Caco-2 (cell line): ENCODE data around the gene JSRP1. TPM values are rescaled to one million over a fixed set of nuclear protein-coding genes. Genes with fewer than 3 reads are reported as not detected.

Experiments
- BruUV-seq: library from RNA; stranded (reverse); fragments of 400-500 nt; replicated peaks from 2 replicates; lab custom pipeline; 2021; lab: Mats Ljungman, UMichigan
- CTCF ChIA-PET: fragments of 300-600 bp; sonication (Branson Sonifier 250); formaldehyde crosslinking; loops from one replicate; lab custom pipeline; 2022; ENCODE audit warnings: antibody characterized with exemption; lab: Charles Lee
- POLR2A ChIA-PET: fragments of 300-600 bp; sonication (Branson Sonifier 250); formaldehyde crosslinking; loops from one replicate; lab custom pipeline; 2022; ENCODE audit warnings: antibody characterized with exemption; lab: Charles Lee
- DNase-seq, 2 experiments: peaks; one replicate each; pipeline versions ENCODE4 v3.0.0 to v3.0.0-alpha.2; 2020 to 2022
- H3K27me3 ChIP-seq: replicated peaks from 2 replicates; pipeline ENCODE4 v1.6.0; 2011; ENCODE audit warnings: low read length; ENCODE audit not compliant: control insufficient read depth, insufficient read depth
- H3K36me3 ChIP-seq: 2 replicates; pipeline ENCODE4 v1.5.1; 2011; ENCODE audit warnings: low read length; ENCODE audit not compliant: control insufficient read depth, insufficient read depth
- H3K4me1 ChIP-seq: fragments of 250-450 bp; sonication (Bioruptor Pico); 2 replicates; pipeline ENCODE4 v1.5.1; 2020; ENCODE audit warnings: mild to moderate bottlenecking
- H3K4me3 ChIP-seq: 2 replicates; pipeline ENCODE4 v1.5.1; 2011; ENCODE audit warnings: low read depth, mild to moderate bottlenecking, control low read depth, low read length
- H3K9me3 ChIP-seq: fragments of 250-450 bp; sonication (Bioruptor Pico); 2 replicates; pipeline ENCODE4 v1.5.1; 2020; ENCODE audit warnings: mild to moderate bottlenecking, moderate library complexity
- H3K27ac Mint-ChIP-seq: one replicate; pipeline ENCODE4 v1.8.0; 2022; ENCODE audit warnings: mixed read lengths; ENCODE audit not compliant: unreplicated experiment
- H3K27me3 Mint-ChIP-seq: one replicate; pipeline ENCODE4 v1.8.0; 2022; ENCODE audit warnings: mixed read lengths; ENCODE audit not compliant: insufficient read depth, unreplicated experiment
- H3K36me3 Mint-ChIP-seq: one replicate; pipeline ENCODE4 v1.8.0; 2022; ENCODE audit warnings: mild to moderate bottlenecking, mixed read lengths; ENCODE audit not compliant: insufficient read depth, unreplicated experiment
- H3K4me1 Mint-ChIP-seq: one replicate; pipeline ENCODE4 v1.8.0; 2022; ENCODE audit warnings: low read depth, mixed read lengths; ENCODE audit not compliant: unreplicated experiment
- H3K4me3 Mint-ChIP-seq: one replicate; pipeline ENCODE4 v1.8.0; 2022; ENCODE audit warnings: mild to moderate bottlenecking, moderate library complexity, mixed read lengths; ENCODE audit not compliant: unreplicated experiment
- H3K9me3 Mint-ChIP-seq: one replicate; pipeline ENCODE4 v1.8.0; 2022; ENCODE audit warnings: mixed read lengths; ENCODE audit not compliant: unreplicated experiment
- intact Hi-C: fragments of 100-400 bp; cut with micrococcal nuclease; formaldehyde crosslinking; loops from one replicate; pipeline ENCODE4 v1.10.0; 2022; ENCODE audit not compliant: unreplicated experiment
- total RNA-seq: library from RNA; stranded (reverse); gene quantifications from 2 replicates; pipeline ENCODE4 v1.2.3, GENCODE V29; 2022
- TF ChIP-seq, protein P1 (sequence below), 2 experiments: fragments of 200-600 bp in 1 of 2; IDR thresholded peaks; 1 replicate in 1 of 2; 2 replicates in 1 of 2; pipeline versions ENCODE4 v1.5.1 to v1.8.0; 2011 to 2022; ENCODE audit warnings: antibody characterized with exemption in 1 of 2, control low read depth in 1 of 2, inconsistent platforms in 1 of 2, low read depth in 1 of 2, low read length in 1 of 2, mild to moderate bottlenecking in 1 of 2, moderate library complexity in 1 of 2; ENCODE audit not compliant: insufficient read depth in 1 of 2, severe bottlenecking in 1 of 2, unreplicated experiment in 1 of 2

The JSRP1 gene
- total RNA-seq, 1 experiment from 2014 or later: not detected

DNA sequence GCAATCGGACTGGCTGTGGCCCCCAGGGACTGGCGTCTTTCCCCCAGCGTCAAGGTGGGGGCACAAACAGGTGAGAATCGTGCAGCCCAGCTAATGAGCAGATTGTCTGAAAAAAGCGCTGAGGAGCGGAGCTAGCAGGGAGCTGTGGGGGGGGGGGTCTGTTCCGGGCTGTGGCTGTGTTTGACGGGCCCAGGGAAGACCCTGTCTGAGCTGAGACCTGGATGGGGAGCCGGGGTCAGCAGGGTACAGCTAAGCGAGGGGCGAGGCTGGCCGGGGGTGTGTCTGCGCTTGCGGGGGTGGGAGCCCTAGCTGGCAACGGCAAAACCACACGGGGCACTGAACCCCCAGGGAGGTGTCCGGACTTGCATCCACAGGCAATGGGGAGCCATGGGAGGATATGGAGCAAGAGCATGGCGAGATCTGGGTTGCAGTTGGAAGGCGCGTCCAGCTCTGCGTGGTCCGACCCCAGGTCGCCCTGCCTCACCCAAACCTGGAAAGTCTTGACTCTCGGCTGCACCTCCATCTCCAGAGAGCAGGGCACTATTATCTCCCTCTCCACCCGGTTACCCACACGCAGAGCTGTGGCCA, 47.1 kb upstream of the JSRP1 start:
- Mint-ChIP-seq H3K27ac (no peak overlapping the region), H3K36me3 (peaks cover 4% of the 10 kb centered on the region), H3K9me3 (no peaks in the 10 kb centered on the region), H3K4me3 (no peak overlapping the region), H3K4me1 (no peaks in the 10 kb centered on the region), H3K27me3 (no peaks in the 10 kb centered on the region)
- intact Hi-C loops: no loop called here
- Histone ChIP-seq H3K9me3 (no peaks in the 10 kb centered on the region), H3K4me3 (no peak overlapping the region), H3K36me3 (no peaks in the 10 kb centered on the region), H3K27me3 (no peaks in the 10 kb centered on the region), H3K4me1 (no peaks in the 10 kb centered on the region)
- ChIA-PET CTCF (no interaction called here), POLR2A (no interaction called here)
- no peak for DNase-seq
- BruUV-seq: no TSS peak
- TF ChIP-seq, protein P1, sequence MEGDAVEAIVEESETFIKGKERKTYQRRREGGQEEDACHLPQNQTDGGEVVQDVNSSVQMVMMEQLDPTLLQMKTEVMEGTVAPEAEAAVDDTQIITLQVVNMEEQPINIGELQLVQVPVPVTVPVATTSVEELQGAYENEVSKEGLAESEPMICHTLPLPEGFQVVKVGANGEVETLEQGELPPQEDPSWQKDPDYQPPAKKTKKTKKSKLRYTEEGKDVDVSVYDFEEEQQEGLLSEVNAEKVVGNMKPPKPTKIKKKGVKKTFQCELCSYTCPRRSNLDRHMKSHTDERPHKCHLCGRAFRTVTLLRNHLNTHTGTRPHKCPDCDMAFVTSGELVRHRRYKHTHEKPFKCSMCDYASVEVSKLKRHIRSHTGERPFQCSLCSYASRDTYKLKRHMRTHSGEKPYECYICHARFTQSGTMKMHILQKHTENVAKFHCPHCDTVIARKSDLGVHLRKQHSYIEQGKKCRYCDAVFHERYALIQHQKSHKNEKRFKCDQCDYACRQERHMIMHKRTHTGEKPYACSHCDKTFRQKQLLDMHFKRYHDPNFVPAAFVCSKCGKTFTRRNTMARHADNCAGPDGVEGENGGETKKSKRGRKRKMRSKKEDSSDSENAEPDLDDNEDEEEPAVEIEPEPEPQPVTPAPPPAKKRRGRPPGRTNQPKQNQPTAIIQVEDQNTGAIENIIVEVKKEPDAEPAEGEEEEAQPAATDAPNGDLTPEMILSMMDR (IDR thresholded peaks at IDR 0.05; ENCODE audit: insufficient read depth in 1 of 2, low read depth in 1 of 2, low read length in 1 of 2, severe bottlenecking in 1 of 2, unreplicated experiment in 1 of 2): no peak

- Mint-ChIP-seq H3K27me3 (no peaks in the 10 kb centered on the region), H3K27ac (no peak overlapping the region), H3K4me1 (no peaks in the 10 kb centered on the region), H3K36me3 (peaks cover 4% of the 10 kb centered on the region), H3K9me3 (no peaks in the 10 kb centered on the region), H3K4me3 (no peak overlapping the region)
- POLR2A ChIA-PET: no interaction called here
- BruUV-seq: no TSS peak
- H3K4me1 ChIP-seq: no peaks in the 10 kb centered on the region
- intact Hi-C loops: no loop called here
- no peaks in the 10 kb centered on the region for H3K27me3 ChIP-seq
- no peaks in the 10 kb centered on the region for H3K9me3 ChIP-seq
- TF ChIP-seq, protein P1 (IDR thresholded peaks at IDR 0.05; ENCODE audit: insufficient read depth in 1 of 2, low read depth in 1 of 2, low read length in 1 of 2, severe bottlenecking in 1 of 2, unreplicated experiment in 1 of 2): no peak
- no peaks in the 10 kb centered on the region for H3K36me3 ChIP-seq
- CTCF ChIA-PET: no interaction called here
- no peak for DNase-seq
- H3K4me3 ChIP-seq: no peak overlapping the region
Measured at GRCh38 chr19:2302319-2303210, 46.3 kb upstream of the JSRP1 start.

DNA sequence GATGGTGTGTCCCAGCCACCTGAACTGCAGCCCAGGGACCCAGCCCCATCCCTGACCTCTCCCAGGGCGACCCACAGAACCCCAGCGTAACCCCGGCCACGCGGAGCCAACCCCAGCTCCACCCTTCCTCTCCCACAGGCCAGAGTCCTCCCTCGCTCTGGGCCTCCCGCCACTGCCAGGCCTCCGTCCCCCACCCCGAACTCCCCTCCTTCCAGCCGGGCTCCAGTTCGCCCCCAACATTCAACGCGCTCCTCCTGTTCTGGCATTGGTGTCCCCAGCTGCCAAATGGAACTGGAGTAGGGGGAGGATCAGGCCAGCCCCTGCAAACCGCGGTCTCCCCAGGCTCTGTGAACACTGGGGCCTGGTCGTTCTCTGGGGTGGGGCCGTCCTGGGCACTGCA, 44.3 kb upstream of the JSRP1 start:
- Histone ChIP-seq H3K4me3 (no peak overlapping the region), H3K36me3 (no peaks in the 10 kb centered on the region), H3K27me3 (no peaks in the 10 kb centered on the region), H3K9me3 (no peaks in the 10 kb centered on the region), H3K4me1 (no peaks in the 10 kb centered on the region)
- Mint-ChIP-seq H3K4me3 (no peak overlapping the region), H3K4me1 (no peaks in the 10 kb centered on the region), H3K27me3 (no peaks in the 10 kb centered on the region), H3K9me3 (no peaks in the 10 kb centered on the region), H3K27ac (no peak overlapping the region), H3K36me3 (peaks cover 4% of the 10 kb centered on the region)
- CTCF ChIA-PET: no interaction called here
- no peak for DNase-seq
- no TSS peak for BruUV-seq
- POLR2A ChIA-PET: no interaction called here
- intact Hi-C loops: no loop called here
- TF ChIP-seq, protein P1 (IDR thresholded peaks at IDR 0.05; ENCODE audit: insufficient read depth in 1 of 2, low read depth in 1 of 2, low read length in 1 of 2, severe bottlenecking in 1 of 2, unreplicated experiment in 1 of 2): no peak
